HL-60 (cell line): ENCODE results near the gene ABCC8.

Experiments
- GABPA ChIP-seq: IDR thresholded peaks from 2 replicates; pipeline ENCODE4 v1.6.1; 2012; ENCODE audit warnings: low read depth
- POLR2AphosphoS5 ChIP-seq: IDR thresholded peaks from 2 replicates; pipeline ENCODE4 v1.6.1; 2012; ENCODE audit warnings: low read depth
- TF ChIP-seq, protein P1 (sequence below): IDR thresholded peaks from one replicate; pipeline ENCODE4 v1.5.1; 2011; ENCODE audit warnings: low read length, control low read depth, inconsistent platforms; ENCODE audit not compliant: insufficient read depth
- TF ChIP-seq, protein P2 (sequence below): IDR thresholded peaks from 2 replicates; pipeline ENCODE4 v1.6.1; 2012; ENCODE audit warnings: low read depth; ENCODE audit not compliant: insufficient replicate concordance

DNA sequence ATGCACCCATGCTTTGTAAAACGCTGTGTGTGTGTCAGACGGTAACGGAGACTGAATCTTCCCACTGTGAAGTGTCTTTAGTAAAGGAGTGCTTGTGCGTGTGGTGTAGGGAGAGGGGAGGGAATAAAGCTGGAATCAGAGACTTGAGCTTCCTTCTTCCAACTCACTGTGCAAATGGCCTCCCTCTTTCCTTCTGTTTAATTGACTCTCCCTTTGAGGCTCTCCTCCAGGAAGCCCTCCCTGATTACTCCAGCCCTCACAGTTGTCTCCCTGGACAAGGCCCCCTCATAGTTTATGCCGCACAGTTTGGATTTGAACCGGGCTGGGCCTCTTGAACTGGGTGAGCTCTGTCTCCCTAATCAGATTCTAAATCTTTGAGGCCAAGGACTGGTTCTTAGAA lies 65.2 kb downstream of the ABCC8 start:
- TF ChIP-seq, protein P1, sequence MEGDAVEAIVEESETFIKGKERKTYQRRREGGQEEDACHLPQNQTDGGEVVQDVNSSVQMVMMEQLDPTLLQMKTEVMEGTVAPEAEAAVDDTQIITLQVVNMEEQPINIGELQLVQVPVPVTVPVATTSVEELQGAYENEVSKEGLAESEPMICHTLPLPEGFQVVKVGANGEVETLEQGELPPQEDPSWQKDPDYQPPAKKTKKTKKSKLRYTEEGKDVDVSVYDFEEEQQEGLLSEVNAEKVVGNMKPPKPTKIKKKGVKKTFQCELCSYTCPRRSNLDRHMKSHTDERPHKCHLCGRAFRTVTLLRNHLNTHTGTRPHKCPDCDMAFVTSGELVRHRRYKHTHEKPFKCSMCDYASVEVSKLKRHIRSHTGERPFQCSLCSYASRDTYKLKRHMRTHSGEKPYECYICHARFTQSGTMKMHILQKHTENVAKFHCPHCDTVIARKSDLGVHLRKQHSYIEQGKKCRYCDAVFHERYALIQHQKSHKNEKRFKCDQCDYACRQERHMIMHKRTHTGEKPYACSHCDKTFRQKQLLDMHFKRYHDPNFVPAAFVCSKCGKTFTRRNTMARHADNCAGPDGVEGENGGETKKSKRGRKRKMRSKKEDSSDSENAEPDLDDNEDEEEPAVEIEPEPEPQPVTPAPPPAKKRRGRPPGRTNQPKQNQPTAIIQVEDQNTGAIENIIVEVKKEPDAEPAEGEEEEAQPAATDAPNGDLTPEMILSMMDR, result no peak
- TF ChIP-seq POLR2AphosphoS5, result no peak
- TF ChIP-seq GABPA, result no peak
- TF ChIP-seq, protein P2, sequence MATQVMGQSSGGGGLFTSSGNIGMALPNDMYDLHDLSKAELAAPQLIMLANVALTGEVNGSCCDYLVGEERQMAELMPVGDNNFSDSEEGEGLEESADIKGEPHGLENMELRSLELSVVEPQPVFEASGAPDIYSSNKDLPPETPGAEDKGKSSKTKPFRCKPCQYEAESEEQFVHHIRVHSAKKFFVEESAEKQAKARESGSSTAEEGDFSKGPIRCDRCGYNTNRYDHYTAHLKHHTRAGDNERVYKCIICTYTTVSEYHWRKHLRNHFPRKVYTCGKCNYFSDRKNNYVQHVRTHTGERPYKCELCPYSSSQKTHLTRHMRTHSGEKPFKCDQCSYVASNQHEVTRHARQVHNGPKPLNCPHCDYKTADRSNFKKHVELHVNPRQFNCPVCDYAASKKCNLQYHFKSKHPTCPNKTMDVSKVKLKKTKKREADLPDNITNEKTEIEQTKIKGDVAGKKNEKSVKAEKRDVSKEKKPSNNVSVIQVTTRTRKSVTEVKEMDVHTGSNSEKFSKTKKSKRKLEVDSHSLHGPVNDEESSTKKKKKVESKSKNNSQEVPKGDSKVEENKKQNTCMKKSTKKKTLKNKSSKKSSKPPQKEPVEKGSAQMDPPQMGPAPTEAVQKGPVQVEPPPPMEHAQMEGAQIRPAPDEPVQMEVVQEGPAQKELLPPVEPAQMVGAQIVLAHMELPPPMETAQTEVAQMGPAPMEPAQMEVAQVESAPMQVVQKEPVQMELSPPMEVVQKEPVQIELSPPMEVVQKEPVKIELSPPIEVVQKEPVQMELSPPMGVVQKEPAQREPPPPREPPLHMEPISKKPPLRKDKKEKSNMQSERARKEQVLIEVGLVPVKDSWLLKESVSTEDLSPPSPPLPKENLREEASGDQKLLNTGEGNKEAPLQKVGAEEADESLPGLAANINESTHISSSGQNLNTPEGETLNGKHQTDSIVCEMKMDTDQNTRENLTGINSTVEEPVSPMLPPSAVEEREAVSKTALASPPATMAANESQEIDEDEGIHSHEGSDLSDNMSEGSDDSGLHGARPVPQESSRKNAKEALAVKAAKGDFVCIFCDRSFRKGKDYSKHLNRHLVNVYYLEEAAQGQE, result no peak
